GM20431 (cell line): Measurements from ENCODE around the gene SNED1.

Experiments used
- in situ Hi-C: fragments of 300-500 bp; cut with MseI, MboI; formaldehyde crosslinking; loops from one replicate; pipeline ENCODE4 v1.15.0; 2020; ENCODE audit warnings: low sequenced_read_pairs; ENCODE audit not compliant: unreplicated experiment

The SNED1 gene

GRCh38 chr2:241018051-241018891 lies 19.9 kb downstream of the SNED1 start:
- in situ Hi-C loops = no loop called here

- in situ Hi-C loops = no loop called here
Measured at GRCh38 chr2:241019441-241020139, 21.2 kb downstream of the SNED1 start.

GRCh38 chr2:241020201-241020600 lies 21.8 kb downstream of the SNED1 start:
- in situ Hi-C loops = no loop called here

- in situ Hi-C loops = no loop called here
Measured at GRCh38 chr2:241020629-241021190, 22.3 kb downstream of the SNED1 start.

- in situ Hi-C loops = no loop called here
Measured at GRCh38 chr2:241025639-241026038, 27.2 kb downstream of the SNED1 start.

- in situ Hi-C loops = no loop called here
Measured at GRCh38 chr2:241029599-241030332, 31.3 kb downstream of the SNED1 start.

- in situ Hi-C loops = no loop called here
Measured at GRCh38 chr2:241030333-241030680, 31.9 kb downstream of the SNED1 start.

GRCh38 chr2:241030883-241031282 lies 32.5 kb downstream of the SNED1 start:
- in situ Hi-C loops = no loop called here

GRCh38 chr2:241031436-241032165 lies 33.2 kb downstream of the SNED1 start:
- in situ Hi-C loops = no loop called here

- in situ Hi-C loops = no loop called here
Measured at GRCh38 chr2:241033336-241033987, 35.0 kb downstream of the SNED1 start.

- in situ Hi-C loops = no loop called here
Measured at GRCh38 chr2:241033994-241034393, 35.6 kb downstream of the SNED1 start.

- in situ Hi-C loops = no loop called here
Measured at GRCh38 chr2:241034490-241035141, 36.2 kb downstream of the SNED1 start.

- in situ Hi-C loops = no loop called here
Measured at GRCh38 chr2:241035142-241035817, 36.9 kb downstream of the SNED1 start.

GRCh38 chr2:241035818-241036396 lies 37.5 kb downstream of the SNED1 start:
- in situ Hi-C loops = no loop called here

GRCh38 chr2:241036397-241036963 lies 38.1 kb downstream of the SNED1 start:
- in situ Hi-C loops = no loop called here

GRCh38 chr2:241036964-241037421 lies 38.6 kb downstream of the SNED1 start:
- in situ Hi-C loops = no loop called here

GRCh38 chr2:241037498-241037897 lies 39.1 kb downstream of the SNED1 start:
- in situ Hi-C loops = no loop called here
